Coronary artery (tissue), 2 donors: ENCODE data around the gene FOXP4.
"Not testable (repeated sequence)": the region's sequence is repeated elsewhere in the genome, so short reads cannot be mapped to it uniquely, and the experiment has no call there.

Source experiments
- DNase-seq: peaks from one replicate; pipeline ENCODE4 v3.0.0-alpha.2; 2017; ENCODE audit warnings: low spot score
- H3K27ac ChIP-seq, 2 donors: fragments of 200-600 bp; sonication (generic); one replicate each; pipeline ENCODE4 v1.5.1; 2016 to 2019
- H3K4me3 ChIP-seq: fragments of 200-600 bp; sonication (generic); 2 replicates; pipeline ENCODE4 v1.5.1; 2016; ENCODE audit warnings: mild to moderate bottlenecking, moderate library complexity
- TF ChIP-seq, protein P1 (sequence below): fragments of 200-600 bp; sonication (generic); IDR thresholded peaks from one replicate; pipeline ENCODE4 v1.5.1; 2019; ENCODE audit warnings: antibody characterized with exemption

FOXP4 gene

DNA sequence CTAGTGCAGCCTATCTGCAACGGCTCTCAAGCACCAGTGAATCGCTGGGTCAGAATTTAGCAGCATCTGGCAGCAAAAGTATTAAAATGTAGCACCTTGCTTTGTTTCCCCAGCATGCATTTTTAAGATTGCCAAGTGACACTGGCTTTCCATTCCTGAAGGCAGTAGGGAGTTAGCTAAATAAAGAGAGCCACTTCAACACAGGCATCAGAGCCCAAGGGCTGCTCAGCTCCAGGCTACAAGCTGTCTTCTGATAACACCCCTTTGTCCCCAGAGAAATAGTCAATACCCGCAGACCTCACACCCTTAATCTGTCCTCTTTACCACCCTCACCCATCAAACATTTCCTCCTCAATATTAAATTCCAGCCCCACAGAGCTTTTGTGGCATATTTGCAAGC lies 72.4 kb downstream of the FOXP4 start:
- H3K27ac ChIP-seq: no peak overlapping the region
- H3K4me3 ChIP-seq: no peak overlapping the region
- TF ChIP-seq, protein P1, sequence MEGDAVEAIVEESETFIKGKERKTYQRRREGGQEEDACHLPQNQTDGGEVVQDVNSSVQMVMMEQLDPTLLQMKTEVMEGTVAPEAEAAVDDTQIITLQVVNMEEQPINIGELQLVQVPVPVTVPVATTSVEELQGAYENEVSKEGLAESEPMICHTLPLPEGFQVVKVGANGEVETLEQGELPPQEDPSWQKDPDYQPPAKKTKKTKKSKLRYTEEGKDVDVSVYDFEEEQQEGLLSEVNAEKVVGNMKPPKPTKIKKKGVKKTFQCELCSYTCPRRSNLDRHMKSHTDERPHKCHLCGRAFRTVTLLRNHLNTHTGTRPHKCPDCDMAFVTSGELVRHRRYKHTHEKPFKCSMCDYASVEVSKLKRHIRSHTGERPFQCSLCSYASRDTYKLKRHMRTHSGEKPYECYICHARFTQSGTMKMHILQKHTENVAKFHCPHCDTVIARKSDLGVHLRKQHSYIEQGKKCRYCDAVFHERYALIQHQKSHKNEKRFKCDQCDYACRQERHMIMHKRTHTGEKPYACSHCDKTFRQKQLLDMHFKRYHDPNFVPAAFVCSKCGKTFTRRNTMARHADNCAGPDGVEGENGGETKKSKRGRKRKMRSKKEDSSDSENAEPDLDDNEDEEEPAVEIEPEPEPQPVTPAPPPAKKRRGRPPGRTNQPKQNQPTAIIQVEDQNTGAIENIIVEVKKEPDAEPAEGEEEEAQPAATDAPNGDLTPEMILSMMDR: no peak
- no peak for DNase-seq

DNA sequence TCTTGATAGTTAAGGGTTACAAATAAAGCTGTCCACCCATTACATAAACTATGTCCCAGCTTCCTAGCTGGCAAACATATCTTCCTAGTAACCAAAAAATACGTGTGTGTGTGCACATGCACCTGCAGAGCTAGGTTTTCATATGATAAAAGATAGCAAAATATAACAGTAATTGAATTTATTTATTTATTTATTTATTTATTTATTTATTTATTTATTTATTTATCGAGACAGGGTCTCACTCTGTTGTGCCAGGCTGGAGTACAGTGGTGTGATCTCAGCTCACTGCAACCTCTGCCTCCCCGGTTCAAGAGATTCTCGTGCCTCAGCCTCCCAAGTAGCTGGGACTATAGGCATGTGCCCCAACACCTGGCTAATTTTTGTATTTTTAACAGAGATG lies 73.0 kb downstream of the FOXP4 start:
- not testable (repeated sequence) for H3K4me3 ChIP-seq, H3K27ac ChIP-seq, DNase-seq

DNA sequence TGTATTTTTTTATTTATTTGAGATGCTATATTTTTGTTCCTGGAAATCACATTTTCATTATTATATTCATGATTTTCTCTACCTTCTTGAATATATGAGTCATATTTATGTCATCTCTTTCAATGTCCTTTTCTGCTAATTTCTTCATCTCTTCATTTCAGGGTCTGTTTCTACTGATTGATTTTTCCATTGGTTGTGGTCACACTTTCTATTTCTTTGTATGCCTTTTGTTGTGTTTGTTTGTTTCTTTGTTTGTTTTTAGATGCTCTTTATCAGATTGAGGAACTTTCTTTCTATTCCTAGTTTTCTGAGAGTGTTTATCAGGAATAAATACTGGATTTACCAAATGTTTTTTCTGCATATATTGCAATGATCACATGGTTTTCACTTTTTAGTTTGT lies 75.2 kb downstream of the FOXP4 start:
- no peak for DNase-seq
- TF ChIP-seq, protein P1: no peak
- no peak overlapping the region for H3K27ac ChIP-seq

DNA sequence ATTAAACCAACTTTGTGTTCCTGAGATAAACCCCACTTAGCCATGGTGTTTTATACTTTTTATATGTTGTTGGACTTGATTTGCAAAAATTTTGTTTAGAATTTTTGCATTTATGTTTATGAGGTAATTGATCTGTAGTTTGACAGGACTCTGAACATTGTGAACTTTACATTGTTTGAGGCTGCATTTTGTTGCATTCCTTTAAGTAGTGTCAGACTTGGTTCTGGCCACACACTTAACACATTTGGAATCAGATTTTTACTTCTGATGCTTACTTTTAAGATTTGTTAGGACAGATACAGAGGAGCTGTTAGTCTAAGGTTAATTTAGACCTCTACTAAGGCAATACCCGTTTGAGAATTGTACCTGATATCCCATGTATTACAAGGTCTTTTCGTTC lies 75.6 kb downstream of the FOXP4 start:
- DNase-seq: no peak
- TF ChIP-seq, protein P1: no peak
- Histone ChIP-seq H3K4me3 (no peak overlapping the region), H3K27ac (no peak overlapping the region)

More for the DNA sequence above, 75.2 kb downstream of the FOXP4 start:
- H3K4me3 ChIP-seq: no peak overlapping the region

DNA sequence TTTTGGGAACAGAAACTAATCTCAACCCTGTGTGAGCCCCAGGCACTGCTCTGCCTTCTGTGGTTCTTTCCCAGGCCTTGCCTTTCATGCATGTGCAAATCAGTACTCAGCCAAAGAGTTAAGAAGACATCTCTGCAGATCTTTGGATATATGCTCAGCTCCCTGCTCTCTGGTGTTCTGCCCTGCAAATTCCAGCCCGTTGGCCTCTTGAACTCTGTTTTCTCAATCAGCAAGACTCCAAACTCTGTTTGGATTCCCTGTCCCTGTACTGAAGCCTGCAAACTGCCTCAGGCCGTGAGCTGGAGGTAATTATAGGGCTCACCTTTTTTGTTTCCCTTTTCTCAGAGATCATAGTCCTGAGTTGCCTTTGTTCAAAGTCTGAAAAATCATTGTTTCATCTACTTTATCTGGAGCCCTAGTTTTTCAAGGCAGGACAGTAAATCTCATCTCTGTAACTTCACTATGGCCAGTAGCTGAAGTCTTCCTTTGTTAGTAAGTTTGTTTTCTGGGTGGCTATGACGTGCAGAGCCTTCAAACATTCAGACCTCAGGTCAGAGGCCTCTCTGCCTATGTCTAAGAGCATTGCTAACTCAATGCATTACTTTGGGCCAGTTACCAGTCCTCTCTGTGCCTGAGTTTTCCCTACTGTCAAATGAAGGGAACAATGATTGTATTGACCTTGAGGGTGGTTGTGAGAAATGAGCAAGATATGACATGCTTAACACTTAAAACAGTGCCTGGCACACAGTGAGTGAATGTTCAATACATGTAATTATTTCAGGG lies 76.2 kb downstream of the FOXP4 start:
- DNase-seq: no peak
- TF ChIP-seq, protein P1: no peak
- Histone ChIP-seq H3K27ac (no peak overlapping the region), H3K4me3 (no peak overlapping the region)

DNA sequence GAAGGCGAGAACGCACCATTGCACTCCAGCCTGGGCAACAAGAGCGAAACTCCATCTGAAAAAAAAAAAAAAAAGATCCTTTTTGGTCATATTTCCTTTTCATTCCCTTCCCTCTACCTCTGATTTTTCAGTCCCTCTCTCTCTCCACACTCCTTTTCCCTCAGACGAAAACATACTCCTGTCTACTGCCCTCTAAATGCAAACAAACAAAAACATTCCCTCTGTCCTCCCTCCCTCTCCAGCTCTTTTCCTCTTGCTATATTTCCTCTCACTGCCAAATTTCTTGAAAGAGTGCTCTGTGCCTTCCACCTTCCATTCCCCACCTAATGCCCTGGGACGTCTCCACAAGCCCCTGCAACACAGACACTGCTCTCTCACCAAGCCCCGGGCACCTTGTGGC lies 77.1 kb downstream of the FOXP4 start:
- H3K27ac ChIP-seq: no peak overlapping the region
- H3K4me3 ChIP-seq: no peak overlapping the region
- no peak for DNase-seq
- TF ChIP-seq, protein P1: no peak

DNA sequence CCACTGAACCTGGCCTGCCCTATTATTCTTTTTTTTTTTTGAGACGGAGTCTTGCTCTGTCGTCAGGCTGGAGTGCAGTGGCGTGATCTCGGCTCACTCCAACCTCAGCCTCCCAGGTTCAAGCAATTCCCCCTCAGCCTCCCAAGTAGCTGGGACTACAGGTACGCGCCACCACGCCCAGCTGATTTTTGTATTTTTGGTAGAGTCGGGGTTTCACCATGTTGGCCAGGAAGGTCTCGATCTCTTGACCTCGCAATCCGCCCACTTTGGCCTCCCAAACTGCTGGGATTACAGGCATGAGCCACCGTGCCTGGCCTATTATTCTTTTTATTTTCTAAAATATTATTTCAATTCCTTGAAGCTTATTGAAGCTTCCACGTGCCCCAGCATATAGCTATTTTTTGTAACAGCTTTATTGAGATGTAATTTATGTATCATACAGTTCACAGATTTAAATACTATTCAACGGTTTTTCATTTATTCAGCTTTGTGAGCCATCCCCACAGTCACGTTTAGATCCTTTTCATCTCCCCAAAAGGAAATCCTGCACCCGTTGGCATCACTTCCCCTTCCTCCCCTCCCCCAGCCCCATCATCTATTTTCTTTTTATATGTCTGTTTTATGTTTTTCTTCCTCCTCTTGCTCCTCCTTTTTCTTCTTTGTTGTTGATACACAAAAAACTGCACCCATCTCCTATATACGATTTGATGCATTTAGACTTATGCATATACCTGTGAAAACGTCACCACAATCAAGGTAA lies 78.6 kb downstream of the FOXP4 start:
- TF ChIP-seq, protein P1: no peak
- no peak for DNase-seq
- Histone ChIP-seq H3K27ac (no peak overlapping the region), H3K4me3 (no peak overlapping the region)
